GM23338 (cell line): ENCODE data around the gene PER2. TPM values are rescaled to one million over a fixed set of nuclear protein-coding genes. Genes with fewer than 3 reads are reported as not detected.

ENCODE experiments used
- ATAC-seq: fragments of 200-7000 bp; cut with Tn5 transposase; 3 replicates; pipeline ENCODE4 v1.9.1; 2020
- DNase-seq: peaks from one replicate; pipeline ENCODE4 v3.0.0-alpha.2; 2015; ENCODE audit warnings: low spot score
- H2AFZ ChIP-seq: fragments of 200-600 bp; sonication (generic); 2 replicates; pipeline ENCODE4 v1.8.0; 2016; ENCODE audit warnings: antibody characterized with exemption, mild to moderate bottlenecking, moderate library complexity
- H3F3A ChIP-seq: fragments of 200-600 bp; sonication (generic); replicated peaks from 2 replicates; pipeline ENCODE4 v1.8.0; 2017; ENCODE audit warnings: antibody characterized with exemption, mixed run types, low read depth
- H3K27ac ChIP-seq: fragments of 200-600 bp; sonication (generic); 2 replicates; pipeline ENCODE4 v1.6.1; 2016; ENCODE audit warnings: low read depth
- H3K27me3 ChIP-seq: fragments of 200-600 bp; sonication (generic); 2 replicates; pipeline ENCODE4 v1.8.0; 2016; ENCODE audit warnings: mild to moderate bottlenecking, mixed run types, moderate library complexity; ENCODE audit not compliant: insufficient read depth
- H3K36me3 ChIP-seq: fragments of 200-600 bp; sonication (generic); 2 replicates; pipeline ENCODE4 v1.8.0; 2016; ENCODE audit warnings: mild to moderate bottlenecking; ENCODE audit not compliant: insufficient read depth
- H3K4me1 ChIP-seq: fragments of 200-600 bp; sonication (generic); 2 replicates; pipeline ENCODE4 v1.8.0; 2016; ENCODE audit warnings: mild to moderate bottlenecking, moderate library complexity; ENCODE audit not compliant: insufficient read depth
- H3K4me2 ChIP-seq: fragments of 200-600 bp; sonication (generic); 2 replicates; pipeline ENCODE4 v1.7.1; 2017; ENCODE audit warnings: mixed run types
- H3K4me3 ChIP-seq: fragments of 200-600 bp; sonication (generic); 2 replicates; pipeline ENCODE4 v1.6.1; 2016; ENCODE audit warnings: mixed run types
- H3K79me2 ChIP-seq: fragments of 200-600 bp; sonication (generic); replicated peaks from 2 replicates; pipeline ENCODE4 v1.8.0; 2017; ENCODE audit warnings: mild to moderate bottlenecking; ENCODE audit not compliant: insufficient read depth
- H3K9me2 ChIP-seq: fragments of 200-600 bp; sonication (generic); 2 replicates; pipeline ENCODE4 v1.8.0; 2017; ENCODE audit not compliant: insufficient read depth
- H4K20me1 ChIP-seq: fragments of 200-600 bp; sonication (generic); replicated peaks from 2 replicates; pipeline ENCODE4 v1.8.0; 2017; ENCODE audit warnings: mild to moderate bottlenecking; ENCODE audit not compliant: insufficient read depth
- H3K27ac Mint-ChIP-seq: 2 replicates; pipeline ENCODE4 v1.8.0; 2020; ENCODE audit warnings: inconsistent platforms, mild to moderate bottlenecking, moderate library complexity, mixed read lengths
- H3K27me3 Mint-ChIP-seq: 3 replicates; pipeline ENCODE4 v1.8.0; 2022; ENCODE audit warnings: low read depth, mild to moderate bottlenecking, moderate library complexity, mixed read lengths, inconsistent platforms; ENCODE audit not compliant: insufficient read depth, poor library complexity
- H3K36me3 Mint-ChIP-seq: 3 replicates; pipeline ENCODE4 v1.8.0; 2021; ENCODE audit warnings: low read depth, mild to moderate bottlenecking, inconsistent platforms, moderate library complexity, mixed read lengths
- H3K4me1 Mint-ChIP-seq: 3 replicates; pipeline ENCODE4 v1.8.0; 2020; ENCODE audit warnings: mild to moderate bottlenecking, inconsistent platforms, mixed read lengths
- H3K4me3 Mint-ChIP-seq: 3 replicates; pipeline ENCODE4 v1.8.0; 2021; ENCODE audit warnings: moderate library complexity, mild to moderate bottlenecking, inconsistent platforms, mixed read lengths
- H3K9me3 Mint-ChIP-seq: 3 replicates; pipeline ENCODE4 v1.8.0; 2020; ENCODE audit warnings: moderate library complexity, mild to moderate bottlenecking, inconsistent platforms, mixed read lengths
- CREB1 ChIP-seq: fragments of 250-450 bp; sonication (Bioruptor Pico); IDR thresholded peaks from 2 replicates; pipeline ENCODE4 v1.5.0; 2020; ENCODE audit warnings: low read depth, mild to moderate bottlenecking, moderate library complexity
- CTCF ChIP-seq, 2 experiments: fragments of 200-600 bp in 1 of 2; sonication (generic) in 1 of 2; conservative IDR thresholded peaks; 2 replicates each; pipeline versions ENCODE4 v1.5.1 to v1.6.1; 2016 to 2017; ENCODE audit warnings: antibody characterized with exemption in 2 of 2, low read depth in 2 of 2, mild to moderate bottlenecking in 2 of 2, moderate library complexity in 1 of 2
- ETS1 ChIP-seq: IDR thresholded peaks from 2 replicates; pipeline ENCODE4 v1.6.1; 2016; ENCODE audit warnings: antibody characterized with exemption
- EZH2 ChIP-seq: fragments of 200-600 bp; sonication (generic); IDR thresholded peaks from one replicate; pipeline ENCODE4 v1.8.0; 2017; ENCODE audit warnings: antibody characterized with exemption, mild to moderate bottlenecking, low read depth; ENCODE audit not compliant: unreplicated experiment
- EZH2phosphoT487 ChIP-seq: fragments of 200-600 bp; sonication (generic); IDR thresholded peaks from one replicate; pipeline ENCODE4 v1.8.1; 2018; ENCODE audit warnings: antibody characterized with exemption; ENCODE audit not compliant: unreplicated experiment
- JUNB ChIP-seq: IDR thresholded peaks from one replicate; pipeline ENCODE4 v1.6.1; 2016; ENCODE audit warnings: antibody characterized with exemption; ENCODE audit not compliant: unreplicated experiment
- NANOG ChIP-seq: IDR thresholded peaks from 2 replicates; pipeline ENCODE4 v1.6.1; 2016; ENCODE audit warnings: antibody characterized with exemption, borderline replicate concordance
- REST ChIP-seq: IDR thresholded peaks from one replicate; pipeline ENCODE4 v1.6.1; 2018; ENCODE audit warnings: antibody characterized with exemption; ENCODE audit not compliant: unreplicated experiment
- STAT1 ChIP-seq: IDR thresholded peaks from one replicate; pipeline ENCODE4 v1.6.1; 2016; ENCODE audit warnings: antibody characterized with exemption; ENCODE audit not compliant: unreplicated experiment
- ZNF114 ChIP-seq: fragments of 250-450 bp; sonication (Bioruptor Pico); IDR thresholded peaks from 2 replicates; pipeline ENCODE4 v1.5.0; 2020; ENCODE audit warnings: mild to moderate bottlenecking, moderate library complexity
- ZNF331 ChIP-seq: fragments of 250-450 bp; sonication (Bioruptor Pico); IDR thresholded peaks from 2 replicates; pipeline ENCODE4 v1.5.0; 2020; ENCODE audit warnings: low read depth, mild to moderate bottlenecking, moderate library complexity
- ZNF462 ChIP-seq: fragments of 250-450 bp; sonication (Bioruptor Pico); IDR thresholded peaks from 2 replicates; pipeline ENCODE4 v1.5.0; 2020; ENCODE audit warnings: mild to moderate bottlenecking, moderate library complexity
- polyA plus RNA-seq: library from polyadenylated mRNA; unstranded; fragments of >200 nt; fragmentation: Nextera tagmentation; extraction: Ambion mirVana; gene quantifications from 2 replicates; pipeline ENCODE4 v1.2.1, GENCODE V29; 2016
- total RNA-seq: library from RNA; depleted of rRNA; stranded (reverse); fragments of >200 nt; shearing (Covaris generic); gene quantifications from 2 replicates; pipeline ENCODE4 v1.2.3, GENCODE V29; 2014

PER2 gene
- total and polyA plus RNA-seq, 2 experiments from 2014 or later: 2.2 to 4.6 TPM

GRCh38 chr2:238280083-238280825, 8.2 kb downstream of the PER2 start:
- Mint-ChIP-seq H3K27me3 (peaks cover 8% of the 10 kb centered on the region), H3K9me3 (no peaks in the 10 kb centered on the region), H3K36me3 (peaks cover 3% of the 10 kb centered on the region; the same call in 1 of the 3 replicates), H3K27ac (no peak overlapping the region), H3K4me3 (no peak overlapping the region), H3K4me1 (peaks cover 17% of the 10 kb centered on the region)
- no peak for TF ChIP-seq NANOG
- TF ChIP-seq JUNB: no peak
- TF ChIP-seq ETS1: no peak
- TF ChIP-seq STAT1: no peak
- no peak for TF ChIP-seq EZH2phosphoT487
- TF ChIP-seq ZNF462 (CRISPR knock-in tag): no peak
- no peak for TF ChIP-seq REST
- TF ChIP-seq CTCF (conservative IDR thresholded peaks at IDR 0.05; ENCODE audit: low read depth in 2 of 2): no peak
- no peak for TF ChIP-seq CREB1 (CRISPR knock-in tag)
- no peak for TF ChIP-seq ZNF114 (CRISPR knock-in tag)
- no peak for TF ChIP-seq ZNF331 (CRISPR knock-in tag)
- TF ChIP-seq EZH2: no peak
- no peaks in the 10 kb centered on the region for H3K9me2 ChIP-seq
- no peak for DNase-seq
- H3K4me1 ChIP-seq: no peaks in the 10 kb centered on the region; the same call in 1 of the 2 replicates
- peaks cover 5% of the 10 kb centered on the region for H3K79me2 ChIP-seq
- no peak overlapping the region for H3K4me3 ChIP-seq
- H3K36me3 ChIP-seq: no peaks in the 10 kb centered on the region
- no peak for ATAC-seq
- H3K27me3 ChIP-seq: no peaks in the 10 kb centered on the region
- no peak overlapping the region for H2AFZ ChIP-seq
- no peak overlapping the region for H3K27ac ChIP-seq
- H3F3A ChIP-seq: no peaks in the 10 kb centered on the region
- no peak overlapping the region for H3K4me2 ChIP-seq
- peaks cover 2% of the 10 kb centered on the region; the same call in 1 of the 2 replicates for H4K20me1 ChIP-seq
